ENCODE results near the gene CCDC34.
"Not testable (repeated sequence)": the region's sequence is repeated elsewhere in the genome, so short reads cannot be mapped to it uniquely, and the experiment has no call there.

The CCDC34 gene

DNA sequence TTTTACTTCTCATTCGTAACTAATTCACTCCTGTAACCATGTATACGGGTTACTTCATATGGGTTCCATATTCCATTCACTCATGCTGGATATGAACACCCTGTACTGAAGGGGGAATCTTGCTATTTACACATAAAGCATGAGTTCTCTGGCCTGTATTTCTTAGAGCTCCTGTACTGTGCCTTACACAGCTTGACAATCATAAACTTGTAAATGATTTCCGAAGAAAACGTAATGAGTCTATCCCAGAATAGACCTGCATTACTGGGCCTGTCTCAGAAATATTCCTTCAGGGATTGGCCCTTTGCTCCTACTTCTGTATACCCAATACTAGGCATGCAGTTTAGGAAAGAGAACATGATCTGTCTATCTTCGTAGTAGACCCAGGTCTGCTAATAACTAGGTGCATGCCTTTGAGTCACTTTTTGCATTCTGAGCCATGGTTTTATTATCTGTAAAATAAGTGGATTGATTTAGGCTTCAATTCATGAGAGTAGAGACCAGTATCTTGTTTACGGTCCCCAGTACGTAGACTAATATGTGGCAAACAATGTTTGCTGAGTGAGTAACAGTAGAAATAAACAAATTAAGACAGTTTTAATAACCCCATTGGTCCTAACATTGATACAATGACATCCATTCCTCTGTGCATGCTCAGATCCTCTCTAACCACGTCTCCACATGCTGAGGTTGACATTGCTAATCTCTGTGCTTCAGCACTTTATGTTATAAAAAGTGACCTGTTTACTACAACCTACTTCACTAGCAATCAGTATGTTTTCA lies 1.2 kb downstream of the CCDC34 start:
- no peak for DNase-seq (ENCODE audit: low spot score)

DNA sequence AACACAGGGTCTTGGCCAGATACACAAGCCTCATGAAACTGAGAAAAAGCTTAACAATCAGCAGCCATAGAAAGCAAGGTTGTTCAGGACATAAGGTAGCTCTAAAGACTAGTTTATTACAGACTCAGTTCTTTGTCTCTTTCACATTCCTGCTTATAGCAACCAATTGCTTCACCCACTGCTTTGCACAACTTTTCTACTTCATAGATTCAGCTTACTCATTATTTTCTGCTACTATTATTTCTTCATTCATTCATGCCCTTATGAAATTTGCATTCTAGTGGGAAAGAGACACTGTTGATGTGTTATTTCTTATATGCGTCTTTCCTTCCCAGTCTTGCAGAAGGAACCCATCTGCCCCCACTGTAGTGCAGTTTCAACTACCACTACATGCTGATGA lies 4.7 kb downstream of the CCDC34 start:
- no peak for DNase-seq (ENCODE audit: low spot score)

- DNase-seq (ENCODE audit: low spot score), result no peak
Observed at GRCh38 chr11:27357250-27357649, 5.8 kb downstream of the CCDC34 start.

- no peak for DNase-seq (ENCODE audit: low spot score)
Observed at GRCh38 chr11:27356624-27357222, 6.3 kb downstream of the CCDC34 start.

DNA sequence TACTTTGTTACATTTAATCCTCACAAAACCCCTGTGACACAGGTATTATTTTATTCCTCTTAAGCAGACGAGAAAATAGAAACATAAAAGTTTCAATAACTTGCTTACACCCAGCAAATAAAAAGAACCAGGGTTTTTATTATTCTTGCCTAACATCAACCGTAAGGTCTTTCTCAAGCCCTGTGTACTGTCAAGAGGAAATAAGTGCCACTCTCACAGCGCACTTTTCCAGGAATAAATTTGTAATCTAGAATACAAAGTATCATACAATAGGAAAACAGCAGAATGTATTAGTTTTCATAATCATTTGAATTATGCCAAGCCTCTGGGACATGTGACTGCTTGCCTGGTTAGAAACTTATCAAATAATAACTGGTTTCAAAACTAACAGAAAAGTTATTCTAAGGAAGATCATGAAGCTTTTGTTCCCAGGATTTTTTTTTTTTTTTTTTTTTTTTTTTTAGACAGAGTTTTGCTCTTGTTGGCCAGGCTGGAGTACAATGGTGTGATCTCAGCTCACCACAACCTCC lies 7.4 kb downstream of the CCDC34 start:
- DNase-seq (ENCODE audit: low spot score), result no peak

DNA sequence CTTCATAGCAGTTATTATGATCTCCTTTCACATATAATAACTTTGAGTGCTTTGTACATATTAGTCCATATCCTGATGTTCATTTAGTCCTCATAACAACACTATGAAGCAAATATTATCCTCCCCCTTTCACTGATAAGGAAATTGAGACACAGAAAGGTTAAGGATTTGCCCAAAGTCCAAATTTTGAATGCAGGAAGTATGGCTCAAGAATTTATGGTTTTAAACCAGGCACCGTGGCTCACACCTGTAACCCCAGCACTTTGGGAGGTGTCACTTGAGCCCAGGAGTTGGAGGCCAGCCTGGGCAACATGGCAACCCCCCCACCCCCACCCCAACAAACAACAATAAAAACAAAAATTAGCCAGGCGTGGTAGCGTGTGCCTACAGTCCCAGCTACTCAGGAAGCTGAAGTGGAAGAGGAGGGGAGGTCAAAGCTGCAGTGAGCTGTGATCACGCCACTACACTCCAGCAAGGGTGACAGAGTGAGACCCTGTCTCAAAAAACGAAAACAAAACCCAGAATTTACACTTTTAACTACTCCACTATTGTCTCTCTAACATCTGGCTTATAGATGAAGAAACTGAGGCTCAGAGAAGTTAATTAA lies 8.6 kb downstream of the CCDC34 start:
- no peak for DNase-seq (ENCODE audit: low spot score)

DNA sequence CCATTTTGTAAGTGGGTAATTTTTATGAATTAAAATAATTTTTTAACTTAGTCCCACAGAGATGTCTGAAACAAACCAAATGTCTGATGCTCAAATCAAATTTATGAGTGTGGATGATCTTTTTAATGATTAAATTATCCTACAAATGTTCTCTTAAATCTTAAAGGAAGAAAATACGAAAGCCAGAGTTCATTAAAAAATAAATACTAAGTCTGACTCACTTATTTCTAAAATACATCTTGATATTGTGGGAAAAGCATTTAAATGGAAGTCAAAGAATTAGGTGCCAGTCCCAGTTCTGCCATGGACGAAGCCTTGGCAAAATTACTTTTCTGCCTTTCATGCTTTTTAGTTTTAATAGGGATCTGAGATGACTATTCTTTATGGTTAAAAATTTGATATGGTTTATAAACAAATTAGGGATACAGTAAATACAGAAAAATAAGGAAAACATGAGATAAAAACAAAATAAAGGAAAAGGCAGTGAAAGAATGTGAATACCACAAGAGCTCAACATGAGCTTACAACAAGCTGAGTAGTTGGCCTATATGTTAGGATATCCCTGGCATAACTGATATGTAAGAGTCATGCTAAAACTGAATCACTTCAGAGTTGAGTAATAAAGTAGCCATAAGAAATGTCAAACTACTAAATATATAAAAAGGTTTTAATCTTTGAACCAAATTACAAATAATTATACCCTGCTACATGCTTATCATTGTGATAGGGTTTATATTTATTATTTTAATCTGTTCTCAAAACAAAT lies 9.2 kb downstream of the CCDC34 start:
- no peak for DNase-seq (ENCODE audit: low spot score)

DNA sequence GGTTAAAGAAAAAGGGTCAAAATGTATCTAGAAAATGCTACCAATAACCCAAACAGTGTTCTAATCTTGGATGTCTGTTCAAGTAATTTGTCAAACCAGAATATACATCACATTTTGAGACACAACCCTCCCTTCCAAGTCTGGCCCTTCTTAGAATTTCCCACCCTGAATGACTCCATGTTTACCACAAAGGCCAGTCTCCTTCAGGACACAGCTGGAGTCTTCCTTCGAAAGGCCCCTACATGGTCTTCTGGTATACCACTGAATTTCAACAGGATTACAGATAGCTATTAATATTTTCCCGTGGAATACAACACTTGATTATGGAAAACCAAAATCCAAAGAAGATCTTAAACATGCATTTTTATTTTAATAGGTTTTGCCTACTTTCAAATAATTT lies 10.2 kb downstream of the CCDC34 start:
- DNase-seq (ENCODE audit: low spot score), result no peak

GRCh38 chr11:27350511-27350910 lies 12.5 kb downstream of the CCDC34 start:
- DNase-seq (ENCODE audit: low spot score), result no peak

DNA sequence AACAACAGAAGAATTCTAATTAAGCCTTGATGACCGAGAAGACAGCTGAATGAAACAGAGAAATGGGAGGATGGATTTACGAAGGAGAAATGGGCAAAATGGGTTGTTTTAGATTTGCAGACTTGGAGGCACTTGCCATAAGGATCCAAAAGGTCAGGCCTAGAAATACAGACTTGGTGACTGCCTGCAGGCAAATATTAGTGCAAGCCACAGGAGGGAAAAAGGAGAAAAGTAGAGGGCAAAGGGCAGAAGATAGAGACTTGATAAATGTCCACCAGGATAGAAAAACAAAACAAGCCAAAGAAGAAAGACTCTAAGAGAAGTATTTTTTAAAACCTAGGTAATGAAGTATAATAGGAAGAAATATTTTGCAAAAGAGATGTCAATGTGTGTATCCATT lies 13.1 kb downstream of the CCDC34 start:
- no peak for DNase-seq (ENCODE audit: low spot score)

DNA sequence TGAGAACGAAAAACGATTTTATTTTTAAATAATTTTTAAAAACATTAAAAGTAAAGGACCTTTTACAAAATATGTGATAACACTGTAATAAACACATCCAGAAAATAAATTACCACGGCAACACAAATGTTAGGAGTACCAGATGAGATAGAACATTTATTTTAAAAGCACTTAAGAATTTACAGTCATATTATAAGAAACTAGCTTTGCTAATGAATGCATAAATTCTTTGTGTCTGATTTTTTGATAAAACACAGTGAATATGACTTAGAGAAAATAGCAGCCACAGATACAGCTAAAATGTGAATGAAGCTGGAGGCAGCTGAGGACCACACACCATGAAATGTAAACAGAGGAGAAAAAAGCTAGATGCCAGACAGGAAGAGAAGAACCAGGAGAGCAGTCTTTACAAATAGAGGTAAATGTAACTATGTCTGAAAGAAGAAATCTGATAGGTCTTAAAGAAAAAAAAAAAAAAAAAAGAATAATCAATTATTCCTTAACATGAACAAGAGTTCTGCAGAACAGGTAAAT lies 14.6 kb downstream of the CCDC34 start:
- DNase-seq (ENCODE audit: low spot score), result no peak

DNA sequence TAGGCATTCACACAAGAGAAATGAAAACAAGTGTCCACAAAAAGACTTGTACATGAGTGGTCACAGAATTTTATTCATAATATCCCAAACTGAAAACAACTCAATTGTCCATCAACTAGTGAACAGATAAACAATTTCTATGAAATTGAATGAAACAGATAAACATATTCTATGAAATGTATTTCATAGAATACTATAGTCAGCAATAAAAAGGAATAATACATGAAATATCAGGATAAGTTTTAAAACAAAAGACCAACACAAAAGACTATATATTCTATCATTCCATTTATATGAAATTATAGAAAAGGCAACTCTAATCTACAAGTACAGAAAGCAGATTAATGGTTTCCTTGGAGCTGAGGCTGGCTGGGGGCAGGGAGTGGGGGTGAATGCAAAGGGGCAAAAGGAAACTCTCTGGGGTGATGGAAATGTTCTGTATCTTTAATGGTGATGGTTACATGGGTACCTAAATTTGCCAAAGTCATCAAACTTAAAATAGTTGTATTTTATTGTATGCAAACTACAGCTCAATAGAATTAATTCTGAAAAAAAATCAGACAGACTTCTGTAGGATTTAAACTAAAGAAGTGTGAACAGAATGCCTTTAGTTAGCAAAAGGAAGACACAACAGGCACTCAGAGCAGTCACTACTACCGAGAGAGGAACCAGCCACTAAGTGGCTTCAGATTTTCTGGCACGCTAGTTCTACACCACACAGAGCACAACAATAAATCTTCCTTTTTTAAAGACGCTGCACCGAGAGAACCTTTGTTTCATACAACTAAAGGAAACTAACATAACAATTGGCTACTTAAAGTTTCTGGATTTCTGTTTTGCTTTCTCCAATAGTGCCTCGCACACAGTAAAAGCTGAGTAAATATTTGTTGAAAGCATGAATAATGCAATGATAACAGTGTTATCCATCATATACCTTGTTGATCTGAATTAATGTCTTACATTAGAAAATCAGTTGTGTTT lies 15.4 kb downstream of the CCDC34 start:
- DNase-seq (ENCODE audit: low spot score), result no peak

GRCh38 chr11:27339941-27340340 lies 23.1 kb downstream of the CCDC34 start:
- DNase-seq (ENCODE audit: low spot score), result no peak

DNA sequence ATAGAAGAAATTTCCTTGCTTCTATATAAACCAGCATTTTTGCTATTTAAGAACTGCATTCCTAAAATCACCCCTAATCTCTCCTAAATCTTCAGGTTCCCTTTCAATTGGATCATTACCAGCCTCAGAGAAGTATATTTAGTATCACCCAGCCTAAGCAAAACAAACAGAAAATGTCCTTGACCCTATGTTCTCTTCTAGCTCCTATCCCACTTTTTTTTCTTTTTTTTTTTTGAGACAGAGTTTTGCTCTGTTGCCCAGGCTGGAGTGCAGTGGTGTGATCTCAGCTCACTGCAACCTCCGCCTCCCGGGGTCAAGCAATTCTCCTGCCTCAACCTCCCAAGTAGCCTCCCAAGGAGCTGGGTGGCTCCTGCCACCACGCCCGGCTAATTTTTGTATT lies 28.3 kb downstream of the CCDC34 start:
- not testable (repeated sequence) for DNase-seq (ENCODE audit: low spot score)

DNA sequence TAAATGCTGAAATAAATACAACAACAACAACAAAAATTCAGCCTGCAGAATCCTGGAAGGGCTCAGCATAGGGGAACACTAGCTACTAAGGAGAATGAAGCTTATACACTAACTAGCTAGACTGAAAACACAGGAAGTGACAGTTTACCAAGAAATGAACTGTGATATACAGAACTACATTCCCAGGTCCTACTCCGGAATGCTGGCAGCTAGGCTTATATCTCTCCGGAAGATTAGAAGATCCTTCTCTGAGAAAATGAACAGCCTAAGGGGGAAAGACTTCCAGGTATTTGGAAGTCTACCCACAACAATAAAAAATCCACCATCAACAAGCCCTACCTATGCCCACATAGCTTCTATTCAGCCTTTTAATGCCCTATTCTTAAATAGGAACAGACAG lies 31.0 kb downstream of the CCDC34 start:
- DNase-seq (ENCODE audit: low spot score), result peak; percentile 12

- DNase-seq (ENCODE audit: low spot score), result no peak
Observed at GRCh38 chr11:27330633-27331270, 32.3 kb downstream of the CCDC34 start.

GRCh38 chr11:27329867-27330632 lies 33.0 kb downstream of the CCDC34 start:
- DNase-seq (ENCODE audit: low spot score), result no peak

DNA sequence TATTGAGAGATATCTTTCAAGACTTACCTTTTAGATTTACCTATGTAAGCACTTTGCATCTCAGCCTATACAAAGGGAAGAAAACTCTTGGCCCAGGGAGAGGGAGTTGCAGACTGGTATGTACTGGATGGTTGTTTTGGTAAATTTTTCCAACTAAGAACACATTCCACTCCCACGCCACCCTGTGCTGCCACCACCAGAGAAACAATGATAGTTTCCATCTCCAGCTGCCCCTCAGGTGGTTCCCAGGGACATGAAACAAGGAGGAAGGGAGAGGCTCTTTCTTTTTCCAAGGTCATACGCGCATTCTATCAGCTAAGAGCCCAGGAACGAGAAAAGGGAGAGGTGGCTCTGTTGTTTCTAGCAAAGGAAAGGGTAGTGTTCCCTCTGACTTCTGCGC lies 34.4 kb downstream of the CCDC34 start:
- no peak for DNase-seq (ENCODE audit: low spot score)

DNA sequence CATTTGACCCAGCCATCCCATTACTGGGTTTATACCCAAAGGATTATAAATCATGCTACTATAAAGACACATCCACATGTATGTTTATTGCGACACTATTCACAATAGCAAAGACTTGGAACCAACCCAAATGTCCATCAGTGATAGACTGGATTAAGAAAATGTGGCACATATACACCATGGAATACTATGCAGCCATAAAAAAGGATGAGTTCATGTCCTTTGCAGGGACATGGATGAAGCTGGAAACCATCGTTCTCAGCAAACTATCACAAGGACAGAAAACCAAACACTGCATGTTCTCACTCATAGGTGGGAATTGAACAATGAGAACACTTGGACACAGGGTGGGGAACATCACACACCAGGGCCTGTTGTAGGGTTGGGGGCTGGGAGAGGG lies 36.0 kb downstream of the CCDC34 start:
- not testable (repeated sequence) for DNase-seq (ENCODE audit: low spot score)

DNA sequence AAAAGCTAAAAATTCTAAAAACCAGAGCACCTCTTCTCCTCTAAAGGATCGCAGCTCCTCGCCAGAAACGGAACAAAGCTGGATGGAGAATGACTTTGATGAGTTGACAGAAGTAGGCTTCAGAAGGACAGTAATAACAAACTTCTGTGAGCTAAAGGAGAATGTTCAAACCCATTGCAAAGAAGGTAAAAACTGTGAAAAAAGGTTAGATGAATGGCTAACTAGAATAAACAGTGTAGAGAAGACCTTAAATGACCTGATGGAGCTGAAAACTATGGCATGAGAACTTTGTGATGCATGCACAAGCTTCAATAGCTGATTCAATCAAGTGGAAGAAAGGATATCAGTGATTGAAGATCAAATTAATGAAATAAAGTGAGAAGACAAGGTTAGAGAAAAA lies 40.8 kb downstream of the CCDC34 start:
- not testable (repeated sequence) for DNase-seq (ENCODE audit: low spot score)
